ENCODE results near the gene TTL. TPM values are rescaled to one million over a fixed set of nuclear protein-coding genes. Genes with fewer than 3 reads are reported as not detected.

Gene TTL
- polyA plus RNA-seq, 1 of the 3 experiments (the other 2 are of a cell fraction) = 15.4 TPM

DNA sequence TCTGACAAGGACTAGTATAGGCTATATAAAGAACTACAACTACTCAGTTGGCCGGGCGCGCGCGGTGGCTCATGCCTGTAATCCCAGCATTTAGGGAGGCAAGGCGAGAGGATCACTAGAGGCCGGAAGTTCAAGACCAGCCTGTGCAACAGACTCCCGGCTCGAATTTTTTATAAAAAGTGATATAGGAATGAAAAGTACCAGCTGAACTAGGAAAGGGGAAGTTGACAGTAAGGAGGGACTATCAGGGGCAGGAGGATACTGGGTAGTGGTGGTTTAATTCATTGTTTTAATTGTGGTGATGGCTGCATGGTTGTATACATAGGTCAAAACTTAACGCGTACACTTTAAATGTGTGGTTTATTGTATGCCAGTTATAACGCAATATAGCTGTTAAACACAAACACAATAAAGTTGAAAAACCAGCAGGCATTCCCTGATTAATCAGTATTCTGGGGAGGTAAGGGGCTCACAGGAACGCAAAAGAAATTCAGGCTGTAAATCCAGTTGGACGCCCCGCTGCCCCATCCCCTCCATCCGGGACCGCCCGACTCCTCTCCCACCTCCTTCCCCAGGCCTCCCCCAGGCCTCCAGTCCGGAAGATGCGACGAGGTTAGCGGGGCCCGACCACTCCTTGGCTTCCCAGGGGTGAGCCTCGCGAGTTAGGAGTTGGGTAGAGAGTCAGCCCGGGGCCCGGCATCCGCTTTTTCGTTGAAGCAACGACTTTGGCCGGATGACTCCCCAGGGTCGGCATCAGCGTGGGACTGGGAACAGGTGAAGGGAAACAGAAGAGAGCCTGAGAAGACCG is 59.6 kb downstream of the TTL start (continued):
- TF ChIP-seq, protein P1, sequence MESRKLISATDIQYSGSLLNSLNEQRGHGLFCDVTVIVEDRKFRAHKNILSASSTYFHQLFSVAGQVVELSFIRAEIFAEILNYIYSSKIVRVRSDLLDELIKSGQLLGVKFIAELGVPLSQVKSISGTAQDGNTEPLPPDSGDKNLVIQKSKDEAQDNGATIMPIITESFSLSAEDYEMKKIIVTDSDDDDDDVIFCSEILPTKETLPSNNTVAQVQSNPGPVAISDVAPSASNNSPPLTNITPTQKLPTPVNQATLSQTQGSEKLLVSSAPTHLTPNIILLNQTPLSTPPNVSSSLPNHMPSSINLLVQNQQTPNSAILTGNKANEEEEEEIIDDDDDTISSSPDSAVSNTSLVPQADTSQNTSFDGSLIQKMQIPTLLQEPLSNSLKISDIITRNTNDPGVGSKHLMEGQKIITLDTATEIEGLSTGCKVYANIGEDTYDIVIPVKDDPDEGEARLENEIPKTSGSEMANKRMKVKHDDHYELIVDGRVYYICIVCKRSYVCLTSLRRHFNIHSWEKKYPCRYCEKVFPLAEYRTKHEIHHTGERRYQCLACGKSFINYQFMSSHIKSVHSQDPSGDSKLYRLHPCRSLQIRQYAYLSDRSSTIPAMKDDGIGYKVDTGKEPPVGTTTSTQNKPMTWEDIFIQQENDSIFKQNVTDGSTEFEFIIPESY (IDR thresholded peaks at IDR 0.05; ENCODE audit: borderline replicate concordance, low read depth) = no peak
- TF ChIP-seq GATA2 (CRISPR knock-in tag; IDR thresholded peaks at IDR 0.05) (no peak), TEAD4 (IDR thresholded peaks at IDR 0.05; ENCODE audit: borderline replicate concordance, insufficient read depth) (no peak), ELF1 (IDR thresholded peaks at IDR 0.05) (peak; percentile 73; the same call in 1 of the 2 replicates)
- TF ChIP-seq, protein P2, sequence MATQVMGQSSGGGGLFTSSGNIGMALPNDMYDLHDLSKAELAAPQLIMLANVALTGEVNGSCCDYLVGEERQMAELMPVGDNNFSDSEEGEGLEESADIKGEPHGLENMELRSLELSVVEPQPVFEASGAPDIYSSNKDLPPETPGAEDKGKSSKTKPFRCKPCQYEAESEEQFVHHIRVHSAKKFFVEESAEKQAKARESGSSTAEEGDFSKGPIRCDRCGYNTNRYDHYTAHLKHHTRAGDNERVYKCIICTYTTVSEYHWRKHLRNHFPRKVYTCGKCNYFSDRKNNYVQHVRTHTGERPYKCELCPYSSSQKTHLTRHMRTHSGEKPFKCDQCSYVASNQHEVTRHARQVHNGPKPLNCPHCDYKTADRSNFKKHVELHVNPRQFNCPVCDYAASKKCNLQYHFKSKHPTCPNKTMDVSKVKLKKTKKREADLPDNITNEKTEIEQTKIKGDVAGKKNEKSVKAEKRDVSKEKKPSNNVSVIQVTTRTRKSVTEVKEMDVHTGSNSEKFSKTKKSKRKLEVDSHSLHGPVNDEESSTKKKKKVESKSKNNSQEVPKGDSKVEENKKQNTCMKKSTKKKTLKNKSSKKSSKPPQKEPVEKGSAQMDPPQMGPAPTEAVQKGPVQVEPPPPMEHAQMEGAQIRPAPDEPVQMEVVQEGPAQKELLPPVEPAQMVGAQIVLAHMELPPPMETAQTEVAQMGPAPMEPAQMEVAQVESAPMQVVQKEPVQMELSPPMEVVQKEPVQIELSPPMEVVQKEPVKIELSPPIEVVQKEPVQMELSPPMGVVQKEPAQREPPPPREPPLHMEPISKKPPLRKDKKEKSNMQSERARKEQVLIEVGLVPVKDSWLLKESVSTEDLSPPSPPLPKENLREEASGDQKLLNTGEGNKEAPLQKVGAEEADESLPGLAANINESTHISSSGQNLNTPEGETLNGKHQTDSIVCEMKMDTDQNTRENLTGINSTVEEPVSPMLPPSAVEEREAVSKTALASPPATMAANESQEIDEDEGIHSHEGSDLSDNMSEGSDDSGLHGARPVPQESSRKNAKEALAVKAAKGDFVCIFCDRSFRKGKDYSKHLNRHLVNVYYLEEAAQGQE (IDR thresholded peaks at IDR 0.05; ENCODE audit: low read depth, low read length) = no peak

DNA sequence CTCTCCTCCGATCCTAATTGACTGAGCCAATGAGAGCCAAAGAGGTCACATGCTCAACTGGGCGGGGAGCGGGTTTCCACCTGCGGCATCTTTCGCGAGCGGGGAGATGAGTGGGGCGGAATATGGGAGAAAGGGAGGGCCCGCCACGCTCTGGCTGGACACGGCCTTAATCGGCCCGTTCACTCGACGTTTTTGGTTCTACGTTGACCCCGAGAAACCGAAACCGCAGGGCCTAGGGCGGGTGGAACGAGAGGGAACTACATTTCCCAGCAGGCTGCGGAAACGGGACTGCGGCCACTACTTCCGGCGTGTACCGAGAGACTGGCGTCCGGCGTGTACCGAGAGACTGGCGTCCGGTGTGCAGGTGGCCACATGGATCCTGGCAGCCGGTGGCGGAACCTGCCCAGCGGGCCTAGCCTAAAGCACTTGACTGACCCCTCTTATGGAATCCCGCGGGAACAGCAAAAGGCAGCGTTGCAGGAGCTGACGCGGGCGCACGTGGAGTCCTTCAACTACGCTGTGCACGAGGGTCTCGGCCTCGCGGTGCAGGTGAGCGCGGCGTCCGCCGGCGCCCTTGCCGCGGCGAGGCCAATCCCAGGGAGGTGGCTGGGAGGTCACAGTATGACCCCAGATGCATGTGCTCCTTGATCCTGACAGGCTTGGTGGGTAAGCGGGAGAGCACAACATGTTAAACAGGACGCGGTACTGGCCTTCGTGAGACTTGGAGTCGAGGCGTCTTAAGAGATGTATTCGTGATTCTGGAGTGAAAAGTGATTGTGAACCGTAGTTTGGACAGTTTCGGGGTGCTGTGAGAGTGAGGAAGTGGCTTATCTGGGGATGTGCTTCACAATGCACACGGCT is 60.4 kb downstream of the TTL start, which contains the start of gene POLR1B:
Gene POLR1B, plus strand, starts transcription at position 343 of the 861 bp plus-strand sequence. Its CDS starts 30 bp downstream, at position 373.
- 0 out of 2 replicates have a peak, but pooled peaks cover 4% of the 10 kb centered on the region for H4K20me1 ChIP-seq (ENCODE audit: insufficient read depth)
- H3F3A ChIP-seq (replicated peaks; ENCODE audit: insufficient read depth) = peaks cover 11% of the 10 kb centered on the region
- peak within 1 kb of the TSS; percentile 79 to 98 for H3K27ac ChIP-seq (ENCODE audit: low read depth in 2 of 2, low read length in 1 of 2)
- peak within 1 kb of the TSS; percentile 97 to 99 for H3K4me3 ChIP-seq (ENCODE audit: low read depth in 2 of 2, low read length in 1 of 2)
- DNase-seq = peak; percentile 87
- peak within 1 kb of the TSS; percentile 82 for H3K9ac ChIP-seq
- H3K9me3 ChIP-seq = no peaks in the 10 kb centered on the region
- H3K79me2 ChIP-seq (ENCODE audit: insufficient read depth) = peaks cover 48% of the 10 kb centered on the region
- POLR2A ChIA-PET = interaction anchor here (1.5 kb wide), 1 partner anchor 287 kb away, joined by 3 read pairs; the partner anchor contains the start of gene ZC3H8
- whole genome bisulfite sequencing (ENCODE audit: low lambda C conversion rate) = under 1% methylated on average over 27 of the region's 67 CpGs
- peak within 1 kb of the TSS; percentile 90 for H3K4me2 ChIP-seq
- CTCF ChIA-PET = interaction anchor here (0.8 to 2.8 kb wide), 7 partner anchors 10 to 283 kb away, joined by 3 to 15 read pairs (median 4); no protein-coding TSS in a partner anchor
- H2AFZ ChIP-seq (ENCODE audit: low read depth) = peak within 1 kb of the TSS; percentile 84
- H3K4me1 ChIP-seq (ENCODE audit: control insufficient read depth in 1 of 2, insufficient read depth in 2 of 2, low read depth in 1 of 2, low read length in 1 of 2) = peaks cover 3 to 5% of the 10 kb centered on the region in 2 experiments; a peak in 2 of 4 replicates
- peaks cover 5 to 14% of the 10 kb centered on the region in 2 experiments for H3K36me3 ChIP-seq (replicated peaks in 1 of 2; ENCODE audit: control insufficient read depth in 1 of 2, insufficient read depth in 2 of 2, low read length in 1 of 2)
- H3K9me2 ChIP-seq = no peaks in the 10 kb centered on the region
- no peaks in the 10 kb centered on the region for H3K27me3 ChIP-seq (ENCODE audit: insufficient read depth)
- no peak for TF ChIP-seq RCOR1 (IDR thresholded peaks at IDR 0.05; ENCODE audit: low read length)
- TF ChIP-seq NFIC (IDR thresholded peaks at IDR 0.05; ENCODE audit: borderline replicate concordance) = no peak
- 0 out of 2 replicates have a peak, but pooled peaks have one; percentile 8 for TF ChIP-seq YY1 (IDR thresholded peaks at IDR 0.05; ENCODE audit: low read depth)
- TF ChIP-seq TAF1 (IDR thresholded peaks at IDR 0.05; ENCODE audit: borderline replicate concordance, low read depth, low read length) = peak; percentile 69
- TF ChIP-seq, protein P3, sequence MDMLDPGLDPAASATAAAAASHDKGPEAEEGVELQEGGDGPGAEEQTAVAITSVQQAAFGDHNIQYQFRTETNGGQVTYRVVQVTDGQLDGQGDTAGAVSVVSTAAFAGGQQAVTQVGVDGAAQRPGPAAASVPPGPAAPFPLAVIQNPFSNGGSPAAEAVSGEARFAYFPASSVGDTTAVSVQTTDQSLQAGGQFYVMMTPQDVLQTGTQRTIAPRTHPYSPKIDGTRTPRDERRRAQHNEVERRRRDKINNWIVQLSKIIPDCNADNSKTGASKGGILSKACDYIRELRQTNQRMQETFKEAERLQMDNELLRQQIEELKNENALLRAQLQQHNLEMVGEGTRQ (IDR thresholded peaks at IDR 0.05; ENCODE audit: borderline replicate concordance, low read depth, low read length) = peak; percentile 50
- no peak for TF ChIP-seq EZH2phosphoT487 (IDR thresholded peaks at IDR 0.05; ENCODE audit: borderline replicate concordance, low read depth)
- TF ChIP-seq MEF2A (IDR thresholded peaks at IDR 0.05; ENCODE audit: borderline replicate concordance, low read depth) = no peak
- TF ChIP-seq EP300 (IDR thresholded peaks at IDR 0.05; ENCODE audit: borderline replicate concordance in 1 of 2, low read depth in 1 of 2, low read length in 1 of 2) = no peak
- TF ChIP-seq, protein P4, sequence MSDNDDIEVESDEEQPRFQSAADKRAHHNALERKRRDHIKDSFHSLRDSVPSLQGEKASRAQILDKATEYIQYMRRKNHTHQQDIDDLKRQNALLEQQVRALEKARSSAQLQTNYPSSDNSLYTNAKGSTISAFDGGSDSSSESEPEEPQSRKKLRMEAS (IDR thresholded peaks at IDR 0.05; ENCODE audit: low read depth) = peak; percentile 98
- peak; percentile 52; the same call in 1 of the 2 replicates for TF ChIP-seq ELF1 (IDR thresholded peaks at IDR 0.05)
- TF ChIP-seq, protein P5, sequence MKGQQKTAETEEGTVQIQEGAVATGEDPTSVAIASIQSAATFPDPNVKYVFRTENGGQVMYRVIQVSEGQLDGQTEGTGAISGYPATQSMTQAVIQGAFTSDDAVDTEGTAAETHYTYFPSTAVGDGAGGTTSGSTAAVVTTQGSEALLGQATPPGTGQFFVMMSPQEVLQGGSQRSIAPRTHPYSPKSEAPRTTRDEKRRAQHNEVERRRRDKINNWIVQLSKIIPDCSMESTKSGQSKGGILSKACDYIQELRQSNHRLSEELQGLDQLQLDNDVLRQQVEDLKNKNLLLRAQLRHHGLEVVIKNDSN (IDR thresholded peaks at IDR 0.05; ENCODE audit: borderline replicate concordance, low read depth) = peak; percentile 92
- TF ChIP-seq, protein P6, sequence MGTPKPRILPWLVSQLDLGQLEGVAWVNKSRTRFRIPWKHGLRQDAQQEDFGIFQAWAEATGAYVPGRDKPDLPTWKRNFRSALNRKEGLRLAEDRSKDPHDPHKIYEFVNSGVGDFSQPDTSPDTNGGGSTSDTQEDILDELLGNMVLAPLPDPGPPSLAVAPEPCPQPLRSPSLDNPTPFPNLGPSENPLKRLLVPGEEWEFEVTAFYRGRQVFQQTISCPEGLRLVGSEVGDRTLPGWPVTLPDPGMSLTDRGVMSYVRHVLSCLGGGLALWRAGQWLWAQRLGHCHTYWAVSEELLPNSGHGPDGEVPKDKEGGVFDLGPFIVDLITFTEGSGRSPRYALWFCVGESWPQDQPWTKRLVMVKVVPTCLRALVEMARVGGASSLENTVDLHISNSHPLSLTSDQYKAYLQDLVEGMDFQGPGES (IDR thresholded peaks at IDR 0.05; ENCODE audit: low read depth, low read length) = no peak
- no peak for TF ChIP-seq RFX5 (IDR thresholded peaks at IDR 0.05; ENCODE audit: low read length)
- peak; percentile 98 for TF ChIP-seq MXI1 (IDR thresholded peaks at IDR 0.05; ENCODE audit: low read depth, low read length)

Measured in SK-N-SH (cell line).